Keratinocyte (primary cell): ENCODE measurements around the gene FGF1.

Experiments used
- CTCF ChIP-seq, 3 experiments: IDR thresholded peaks in 1 of 3; conservative IDR thresholded peaks in 1 of 3; optimal IDR thresholded peaks in 1 of 3; 2 replicates in 2 of 3; 3 replicates in 1 of 3; pipeline versions ENCODE3 to v1.5.1; 2011; ENCODE audit warnings: low read length in 3 of 3, mild to moderate bottlenecking in 3 of 3, moderate library complexity in 2 of 3, control low read depth in 1 of 3, inconsistent platforms in 1 of 3; ENCODE audit not compliant: insufficient read depth in 2 of 3; ENCODE audit errors: extremely low read depth in 1 of 3
- EZH2 ChIP-seq: IDR thresholded peaks from one replicate; pipeline ENCODE4 v1.6.1; 2012; ENCODE audit warnings: inconsistent platforms, mild to moderate bottlenecking, low read length, moderate library complexity

GRCh38 chr5:142652563-142652962 is 33.3 kb downstream of the FGF1 start:
- no peak for TF ChIP-seq CTCF (optimal IDR thresholded peaks at IDR 0.05 in 1 of 3, IDR thresholded peaks at IDR 0.05 in 1 of 3, conservative IDR thresholded peaks at IDR 0.05 in 1 of 3; ENCODE audit: extremely low read depth in 1 of 3, insufficient read depth in 2 of 3, low read length in 3 of 3)
- no peak for TF ChIP-seq EZH2
